GM12874 (cell line): ENCODE results near the gene TPP2.

ENCODE experiments used
- TF ChIP-seq, protein P1 (sequence below): IDR thresholded peaks from 2 replicates; pipeline ENCODE4 v1.5.1; 2011; ENCODE audit warnings: low read depth, mild to moderate bottlenecking, control low read depth, low read length, moderate library complexity; ENCODE audit not compliant: insufficient read depth

TPP2 gene

GRCh38 chr13:102699504-102699903, 102.7 kb downstream of the TPP2 start:
- TF ChIP-seq, protein P1, sequence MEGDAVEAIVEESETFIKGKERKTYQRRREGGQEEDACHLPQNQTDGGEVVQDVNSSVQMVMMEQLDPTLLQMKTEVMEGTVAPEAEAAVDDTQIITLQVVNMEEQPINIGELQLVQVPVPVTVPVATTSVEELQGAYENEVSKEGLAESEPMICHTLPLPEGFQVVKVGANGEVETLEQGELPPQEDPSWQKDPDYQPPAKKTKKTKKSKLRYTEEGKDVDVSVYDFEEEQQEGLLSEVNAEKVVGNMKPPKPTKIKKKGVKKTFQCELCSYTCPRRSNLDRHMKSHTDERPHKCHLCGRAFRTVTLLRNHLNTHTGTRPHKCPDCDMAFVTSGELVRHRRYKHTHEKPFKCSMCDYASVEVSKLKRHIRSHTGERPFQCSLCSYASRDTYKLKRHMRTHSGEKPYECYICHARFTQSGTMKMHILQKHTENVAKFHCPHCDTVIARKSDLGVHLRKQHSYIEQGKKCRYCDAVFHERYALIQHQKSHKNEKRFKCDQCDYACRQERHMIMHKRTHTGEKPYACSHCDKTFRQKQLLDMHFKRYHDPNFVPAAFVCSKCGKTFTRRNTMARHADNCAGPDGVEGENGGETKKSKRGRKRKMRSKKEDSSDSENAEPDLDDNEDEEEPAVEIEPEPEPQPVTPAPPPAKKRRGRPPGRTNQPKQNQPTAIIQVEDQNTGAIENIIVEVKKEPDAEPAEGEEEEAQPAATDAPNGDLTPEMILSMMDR: no peak

DNA sequence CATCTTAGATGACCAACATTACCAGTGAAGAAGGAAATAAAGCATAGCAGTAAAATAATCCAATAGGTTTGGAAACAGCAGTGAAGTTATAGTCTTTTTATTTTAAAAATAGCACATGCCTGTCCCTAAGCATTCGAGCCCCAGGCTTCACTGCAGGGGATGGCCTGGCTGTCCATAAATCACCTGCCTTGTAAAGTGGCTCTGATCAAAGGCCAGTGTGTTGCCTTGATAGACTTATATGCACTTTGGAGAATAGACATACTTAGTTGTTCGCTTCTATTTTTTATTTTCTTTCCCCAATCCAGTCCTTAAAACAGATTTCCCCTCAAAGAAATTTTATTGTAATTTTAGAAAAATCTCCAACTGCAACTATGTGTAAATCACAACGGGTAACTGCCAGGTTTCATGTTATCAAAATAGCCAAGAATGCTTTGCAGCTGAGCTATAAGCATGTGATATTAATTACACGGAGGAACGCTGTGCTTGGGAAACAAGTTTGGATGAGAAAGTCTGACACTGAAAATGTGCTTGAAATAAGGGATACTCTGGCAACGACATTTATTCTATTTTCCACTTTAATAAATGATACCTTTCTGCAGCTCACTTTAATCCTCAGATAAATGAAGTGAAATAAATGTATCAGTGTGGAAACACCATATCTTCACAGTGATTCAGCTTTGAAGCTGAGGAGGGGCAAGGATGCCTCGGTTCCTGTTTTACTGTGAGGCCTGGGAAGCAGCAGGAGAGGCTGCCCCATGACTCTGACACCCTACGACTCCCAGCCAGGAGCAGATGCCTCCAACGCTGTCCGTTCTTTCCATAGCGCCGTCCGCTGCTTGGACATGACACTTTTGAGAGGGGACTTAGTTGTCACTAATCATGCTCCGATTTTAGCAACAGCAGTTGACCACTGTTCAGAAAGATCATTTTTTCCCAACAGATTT, 103.6 kb downstream of the TPP2 start:
- TF ChIP-seq, protein P1: no peak

DNA sequence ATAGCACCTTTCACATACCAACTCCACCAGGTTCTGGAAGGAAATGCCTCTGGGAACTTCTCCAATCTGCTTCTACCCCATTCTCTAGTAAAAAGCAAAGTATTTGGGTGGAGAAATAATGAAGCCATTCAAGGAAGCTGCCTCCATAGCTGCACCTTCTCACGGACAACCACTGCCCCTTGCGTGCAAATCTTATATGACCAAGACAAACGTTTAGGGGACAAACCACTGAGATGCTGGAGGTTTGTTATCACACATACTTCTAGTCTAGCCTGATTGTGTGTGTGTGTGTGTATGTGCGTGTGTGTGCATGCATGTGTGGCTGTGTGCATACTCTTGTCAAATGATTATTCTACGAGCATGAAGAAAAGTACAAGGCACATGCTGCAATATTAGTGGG, 104.5 kb downstream of the TPP2 start:
- TF ChIP-seq, protein P1: no peak

DNA sequence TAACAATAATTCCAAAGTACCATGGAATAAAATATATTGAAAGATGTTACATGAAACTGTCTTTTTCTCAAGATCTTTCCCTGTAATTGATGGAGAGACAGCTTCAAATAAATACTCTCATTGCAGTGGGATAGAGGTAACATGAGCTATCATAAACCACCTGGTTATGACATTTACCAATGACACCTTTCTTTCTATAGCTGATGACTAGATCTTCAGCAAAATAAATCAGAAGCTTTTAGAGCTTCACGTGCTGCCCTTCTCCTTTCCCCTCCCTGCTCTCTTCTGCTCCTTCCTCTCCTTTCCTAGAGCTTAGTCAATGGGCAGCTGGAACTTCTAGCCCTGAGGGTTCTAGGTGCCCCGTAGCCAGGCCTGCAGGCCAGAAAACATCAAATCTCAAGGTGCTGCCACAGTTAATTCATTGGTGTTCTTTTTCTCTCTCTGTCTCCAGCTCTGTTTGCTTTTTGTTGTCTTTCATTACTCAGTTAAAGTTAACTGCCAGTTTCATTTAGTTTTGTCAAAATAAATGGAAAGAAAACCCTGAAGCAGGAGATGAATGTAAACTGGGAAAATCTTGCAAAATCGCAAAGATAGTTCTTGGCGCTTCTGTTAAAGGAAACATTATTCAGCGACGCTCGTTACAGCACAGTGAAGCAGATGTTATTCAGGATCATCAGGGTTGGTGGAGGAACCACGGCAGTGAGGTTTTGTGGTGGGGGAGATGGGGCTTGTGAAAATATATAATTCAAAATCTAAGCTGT, 106.4 kb downstream of the TPP2 start:
- TF ChIP-seq, protein P1: no peak

DNA sequence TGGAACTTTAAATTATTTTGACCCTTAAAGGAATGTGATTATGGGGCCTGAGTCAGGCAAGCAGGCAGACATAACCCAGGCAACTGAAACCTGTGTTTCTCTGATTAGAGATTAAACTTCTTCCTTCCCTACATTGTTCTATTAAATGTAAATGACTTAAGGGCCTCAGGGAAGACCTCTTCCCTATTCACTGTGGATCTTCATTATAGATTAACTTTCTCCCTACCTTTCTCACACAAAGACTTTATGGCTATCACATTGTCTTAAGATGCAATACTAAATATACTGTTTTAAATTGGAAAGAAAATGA, 106.9 kb downstream of the TPP2 start:
- TF ChIP-seq, protein P1: no peak

GRCh38 chr13:102704238-102705058, 107.7 kb downstream of the TPP2 start:
- TF ChIP-seq, protein P1: no peak

GRCh38 chr13:102707467-102707866, 110.7 kb downstream of the TPP2 start:
- TF ChIP-seq, protein P1: no peak
